NCI-H1048 (cell line): ENCODE results near the gene ZFAND3.

Experiments
- DNase-seq: peaks from one replicate; lab custom pipeline; 2025; lab: John Stamatoyannopoulos, UW

ZFAND3 gene

DNA sequence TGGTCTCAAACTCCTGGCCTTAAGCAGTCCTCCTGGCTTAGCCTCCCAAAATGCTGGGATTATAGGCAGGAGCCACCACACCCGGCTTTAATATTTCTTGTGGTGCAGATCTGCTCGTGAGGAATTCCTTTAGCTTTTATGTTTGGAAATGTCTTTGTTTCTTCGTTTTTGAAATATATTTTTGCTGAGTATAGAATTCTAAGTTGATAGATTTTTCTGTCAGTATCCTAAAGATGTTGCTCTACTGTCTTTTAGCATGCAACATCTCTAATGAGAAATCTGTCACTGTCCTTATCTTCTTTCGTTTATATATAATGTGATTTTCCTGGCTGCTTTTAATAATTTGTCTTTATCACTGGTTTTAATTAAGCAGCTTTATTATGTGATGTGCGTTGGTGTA is 75.1 kb downstream of the ZFAND3 start:
- DNase-seq: no peak

DNA sequence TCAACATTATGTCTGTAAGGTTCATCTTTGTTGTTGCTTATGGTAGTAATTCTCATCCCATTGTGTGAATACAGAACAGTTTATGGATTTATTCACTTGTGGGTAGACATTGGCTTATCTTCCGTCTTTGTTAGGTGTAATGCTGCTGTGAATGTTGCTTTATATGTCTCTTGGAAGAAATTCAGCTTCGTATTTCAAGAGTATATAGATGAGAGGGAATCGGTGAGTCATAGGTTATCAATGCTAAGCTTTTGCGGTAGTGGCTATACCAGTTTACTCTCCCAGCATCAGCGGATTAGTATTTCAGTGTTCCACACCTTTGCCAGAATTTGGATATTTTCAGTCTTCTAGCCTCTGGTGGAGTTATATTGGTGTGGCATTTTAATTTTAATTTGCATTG is 77.8 kb downstream of the ZFAND3 start:
- no peak for DNase-seq

DNA sequence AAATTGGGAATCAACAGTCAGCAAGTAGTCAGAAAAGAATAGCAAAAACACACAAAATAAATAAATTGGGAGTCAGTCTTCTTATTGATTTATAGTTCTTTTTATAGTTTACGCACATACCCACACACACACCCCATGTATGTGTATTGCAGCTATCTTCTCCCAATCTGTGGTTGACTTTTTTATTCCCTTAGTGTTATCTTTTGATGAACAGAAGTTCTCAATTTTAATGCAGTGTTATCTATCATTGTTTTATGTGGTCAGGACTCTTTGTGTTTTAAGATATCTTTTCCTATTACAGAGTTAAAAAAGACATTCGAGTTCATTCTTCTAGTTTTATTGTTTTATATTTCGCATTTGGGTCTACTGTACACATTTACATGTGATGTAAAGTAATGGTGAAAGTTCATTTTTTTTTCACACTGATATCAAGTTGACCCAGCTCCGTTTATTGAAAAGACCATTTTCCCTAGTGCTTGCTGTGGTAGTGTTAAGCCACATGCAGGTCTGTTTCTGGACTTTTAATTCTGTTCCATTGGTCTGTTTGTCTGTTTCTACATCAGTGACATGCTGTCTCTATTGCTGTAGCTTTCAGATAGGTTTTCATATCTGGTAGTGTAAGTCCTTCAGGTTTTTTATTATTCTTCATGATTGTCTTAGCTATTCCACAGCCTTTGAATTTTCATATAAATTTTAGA is 78.4 kb downstream of the ZFAND3 start:
- DNase-seq: no peak

DNA sequence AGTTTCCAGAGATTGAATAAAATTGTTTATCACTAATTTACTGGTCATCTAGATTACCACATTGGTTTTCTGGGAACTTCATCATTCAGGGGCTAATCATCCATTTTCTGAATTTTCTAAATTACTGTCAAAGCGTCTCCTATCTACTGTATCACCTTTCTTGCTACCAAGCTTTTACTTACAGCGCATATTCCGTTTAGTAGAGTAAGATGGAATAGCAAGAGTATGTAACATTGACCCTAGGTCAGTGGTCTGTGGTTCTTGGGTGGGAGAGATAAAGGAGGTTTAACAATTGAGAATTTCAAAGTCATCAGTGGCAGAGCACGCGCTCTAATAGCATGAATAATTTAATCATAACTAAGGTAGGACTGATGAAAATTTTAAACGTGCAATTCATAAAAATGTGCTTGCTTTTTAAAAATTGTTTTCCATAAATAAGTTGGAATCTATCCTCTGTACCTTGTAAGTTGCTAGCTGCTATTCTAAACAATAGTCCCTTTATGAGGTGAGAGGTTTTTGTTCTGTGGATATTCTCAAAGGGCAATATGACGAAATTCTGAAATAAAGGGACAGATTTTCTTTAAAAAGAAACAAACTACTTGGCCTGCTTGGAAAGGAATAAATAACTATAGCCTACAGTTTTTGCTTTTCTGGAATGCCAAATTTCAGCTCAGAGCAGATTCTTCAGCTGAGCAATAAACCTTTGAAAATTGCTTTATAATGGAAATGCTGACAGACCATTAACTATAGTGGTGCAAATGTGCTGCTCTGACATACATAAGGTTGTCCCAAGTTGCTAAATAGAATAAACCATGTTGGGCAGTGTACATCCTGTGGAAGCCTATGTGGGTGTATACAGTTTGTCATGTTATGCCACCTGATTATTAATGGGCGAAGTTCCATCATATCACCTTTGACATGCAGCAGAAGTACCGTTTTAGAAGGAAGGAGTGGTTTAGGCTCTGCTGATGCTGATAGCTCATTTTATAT is 84.1 kb downstream of the ZFAND3 start:
- no peak for DNase-seq

DNA sequence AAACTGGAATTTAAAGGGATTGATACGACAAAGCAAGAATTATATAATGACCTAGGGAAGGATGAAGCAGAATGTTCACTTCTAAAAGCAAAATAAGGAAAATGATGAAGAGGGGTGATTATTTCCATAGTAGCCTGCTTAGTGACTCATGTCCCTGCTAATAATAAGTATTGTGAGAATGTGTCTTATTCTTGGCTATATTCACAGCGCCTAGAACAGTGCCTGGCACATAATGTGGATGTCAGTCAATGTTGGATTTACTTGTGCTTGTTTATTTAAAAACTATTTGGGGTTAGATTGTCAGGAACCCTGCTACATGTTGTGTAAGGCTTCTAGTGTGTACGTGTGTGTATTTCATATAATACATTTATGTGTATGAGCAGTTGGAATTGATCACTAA is 85.1 kb downstream of the ZFAND3 start:
- DNase-seq: no peak

DNA sequence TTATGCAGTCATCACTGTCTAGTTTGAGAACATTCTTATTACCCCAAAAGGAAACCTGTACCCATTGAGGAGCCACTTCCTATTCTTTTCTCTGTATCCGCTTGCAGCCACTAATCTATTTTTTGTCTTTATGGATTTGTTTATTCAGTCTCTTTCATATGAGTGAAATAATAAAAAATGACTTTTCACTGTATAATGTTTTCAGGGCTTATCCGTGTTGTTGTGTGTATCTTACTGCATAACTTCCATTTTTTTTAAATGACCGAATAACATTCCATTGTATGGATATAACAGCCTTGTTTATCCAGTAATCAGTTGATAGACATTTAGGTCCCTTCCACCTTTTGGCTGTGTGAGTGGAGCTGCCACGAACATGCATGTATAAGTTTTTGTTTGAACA is 86.6 kb downstream of the ZFAND3 start:
- DNase-seq: no peak

DNA sequence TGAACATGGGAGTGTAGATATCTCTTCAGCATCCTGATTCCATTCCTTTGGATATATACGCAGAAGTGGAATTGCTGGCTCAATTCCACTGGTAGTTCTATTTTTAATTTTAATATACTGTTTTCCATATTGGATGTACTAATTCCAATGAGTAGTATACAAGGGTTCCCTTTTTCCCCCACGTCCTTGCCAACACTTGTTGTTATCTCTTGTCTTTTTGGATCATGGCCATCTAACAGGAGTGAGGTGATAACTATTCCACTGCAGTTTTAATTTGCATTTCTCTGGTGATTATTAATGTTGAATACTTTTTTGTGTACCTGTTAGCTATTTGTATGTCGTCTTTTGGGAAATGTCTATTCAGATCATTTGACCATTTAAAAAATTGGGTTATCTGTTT is 91.5 kb downstream of the ZFAND3 start:
- no peak for DNase-seq

DNA sequence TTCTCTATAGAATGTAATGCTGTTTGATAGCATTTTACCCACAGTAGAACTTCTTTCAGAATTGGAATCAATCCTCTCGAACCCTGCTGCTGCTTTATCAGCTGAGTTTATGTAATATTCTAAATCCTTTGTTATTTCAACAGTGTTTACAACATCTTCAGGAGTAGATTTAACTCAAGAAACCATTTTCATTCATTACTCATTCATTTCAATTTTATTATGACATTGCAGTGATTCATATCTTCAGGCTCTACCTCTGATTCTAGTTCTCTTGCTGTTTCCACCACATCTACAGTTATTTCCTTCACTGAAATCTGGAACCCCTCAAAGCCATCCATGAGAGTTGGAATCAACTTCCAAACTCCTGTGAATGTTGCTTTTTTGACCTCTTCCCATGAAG is 93.7 kb downstream of the ZFAND3 start:
- DNase-seq: no peak

DNA sequence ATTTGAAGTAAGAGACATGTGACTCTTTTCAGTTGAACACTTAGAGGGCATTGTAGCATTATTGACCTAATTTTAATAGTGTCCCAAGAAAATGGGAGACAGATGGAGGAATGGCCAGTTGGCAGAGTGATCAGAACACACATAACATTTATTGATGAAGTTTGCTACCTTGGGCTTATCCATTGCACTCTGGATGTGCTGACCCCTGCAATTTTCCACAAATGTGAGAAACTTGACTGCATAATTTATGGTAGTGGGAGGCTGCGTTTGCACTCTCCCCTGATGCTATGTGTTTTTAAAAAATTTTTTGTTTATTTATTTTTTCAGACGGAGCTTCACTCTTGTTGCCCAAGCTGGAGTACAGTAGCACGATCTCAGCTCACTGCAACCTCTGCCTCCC is 95.9 kb downstream of the ZFAND3 start:
- DNase-seq: no peak

DNA sequence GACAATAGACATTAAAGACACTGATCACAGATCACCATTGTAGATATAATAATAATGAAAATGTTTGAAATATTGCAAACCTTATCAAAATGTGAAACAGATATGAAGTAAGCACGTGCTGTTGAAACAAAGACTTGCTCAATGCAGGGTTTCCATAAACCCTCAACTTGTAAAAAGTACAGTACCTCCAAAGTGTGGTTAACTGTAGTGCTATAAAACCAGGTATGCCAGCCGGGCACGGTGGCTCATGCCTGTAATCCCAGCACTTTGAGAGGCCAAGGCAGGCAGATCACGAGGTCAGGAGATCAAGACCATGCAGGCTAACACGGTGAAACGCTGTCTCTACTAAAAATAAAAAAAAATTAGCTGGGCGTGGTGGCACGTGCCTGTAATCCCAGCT is 96.6 kb downstream of the ZFAND3 start:
- no peak for DNase-seq

DNA sequence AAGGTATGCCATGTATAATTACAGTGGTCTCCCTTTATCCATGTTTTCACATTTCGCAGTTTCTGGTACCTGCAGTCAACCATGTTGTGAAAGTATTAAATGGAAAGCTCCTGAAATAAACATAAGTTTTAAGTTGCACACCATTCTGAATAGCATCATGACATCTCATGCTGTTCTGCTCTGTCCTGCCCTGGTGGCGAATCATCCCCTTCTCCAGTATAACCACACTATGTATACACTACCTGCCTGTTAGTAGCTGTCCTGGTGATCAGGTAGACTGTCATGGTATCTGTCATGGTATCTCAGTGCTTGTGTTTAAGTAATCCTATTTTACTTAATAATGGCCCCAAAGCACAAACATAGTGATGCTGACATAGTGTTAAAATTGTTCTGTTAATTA is 97.1 kb downstream of the ZFAND3 start:
- no peak for DNase-seq

DNA sequence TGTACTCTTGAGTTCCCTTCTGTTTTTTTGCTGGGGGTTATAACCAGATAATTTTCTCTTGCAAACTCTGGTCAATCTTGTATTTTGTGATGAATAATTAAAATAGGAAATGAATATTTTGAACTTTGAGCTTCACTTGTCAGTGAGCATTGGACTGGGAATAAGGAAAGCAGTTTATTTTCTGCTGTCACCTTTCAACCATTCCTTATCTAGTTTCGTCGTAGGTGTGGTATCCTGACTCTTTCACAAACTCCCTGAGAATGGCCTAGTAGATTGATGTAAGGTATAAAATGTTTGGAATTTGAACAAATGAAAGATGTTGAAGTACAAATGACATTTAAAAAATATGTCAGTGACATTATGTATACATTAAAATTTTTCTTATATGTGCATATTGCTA is 98.0 kb downstream of the ZFAND3 start:
- no peak for DNase-seq

DNA sequence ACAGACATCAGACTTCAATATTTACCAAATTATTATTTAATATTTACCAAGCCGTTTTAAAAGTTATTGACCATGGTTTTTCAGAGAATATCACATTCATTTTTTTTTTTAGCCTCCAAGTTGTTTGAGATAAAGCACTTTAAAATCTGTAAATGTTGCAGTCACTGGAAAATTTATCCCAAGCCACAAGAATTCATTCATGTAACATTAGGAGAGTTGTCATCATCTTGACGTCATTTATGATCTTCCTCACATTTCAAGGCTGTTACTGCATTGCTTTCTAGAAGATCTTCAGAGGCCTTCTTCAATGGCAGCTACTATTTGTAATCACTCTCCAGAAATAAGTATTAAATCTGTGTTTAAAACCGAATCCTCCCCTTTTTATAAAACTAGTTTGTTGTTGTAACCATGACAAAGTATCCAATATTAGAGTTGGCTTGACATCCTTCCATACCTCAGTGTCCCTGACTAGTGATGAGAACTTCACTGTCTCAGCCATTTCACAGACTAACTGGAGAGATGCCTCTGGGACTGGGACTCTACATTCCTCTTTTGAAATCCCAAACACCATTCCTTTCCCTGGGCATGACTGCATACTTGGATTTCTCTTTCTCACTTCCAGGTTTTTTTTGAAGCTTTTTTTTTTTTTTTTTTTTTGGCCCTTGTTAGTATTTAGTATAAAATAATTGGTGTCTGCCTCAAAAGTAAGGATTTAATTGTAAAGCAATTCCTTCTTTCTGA is 100.1 kb downstream of the ZFAND3 start:
- no peak for DNase-seq

DNA sequence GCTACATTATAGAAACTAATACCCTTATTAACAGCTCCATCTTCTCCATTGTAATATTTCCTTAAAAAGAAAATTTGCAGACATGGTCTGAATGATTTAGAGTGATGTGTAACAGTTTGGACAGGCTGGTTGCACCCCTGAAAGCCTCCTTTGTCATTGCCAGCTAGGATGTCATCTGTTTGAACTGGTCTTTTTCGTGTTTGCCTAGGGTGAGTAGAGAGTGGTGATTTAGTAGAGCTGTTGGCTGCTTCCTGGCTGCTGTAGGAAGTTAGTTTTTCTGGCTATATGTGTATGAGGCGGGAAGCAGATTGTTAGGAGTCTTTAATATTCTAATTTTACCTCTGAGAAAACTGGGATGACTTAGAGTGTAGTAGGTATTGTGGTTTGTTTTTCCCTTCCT is 101.1 kb downstream of the ZFAND3 start:
- no peak for DNase-seq

DNA sequence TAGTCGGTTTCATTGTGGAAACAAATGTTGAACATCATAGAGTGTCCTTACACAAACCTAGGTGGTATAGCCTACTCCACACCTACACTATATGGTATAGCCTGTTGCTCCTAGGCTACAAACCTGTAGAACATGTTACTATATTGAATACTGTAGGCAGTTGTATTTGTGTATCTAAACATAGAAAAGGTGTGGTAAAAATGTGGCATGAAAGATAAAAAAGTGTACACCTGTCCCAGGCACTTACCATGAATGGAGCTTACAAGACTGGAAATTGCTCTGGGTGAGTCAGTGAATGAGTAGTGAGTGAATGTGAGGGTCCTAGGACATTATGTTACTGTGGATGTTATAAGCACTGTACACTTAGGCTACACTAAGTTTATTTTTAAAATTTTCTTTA is 103.0 kb downstream of the ZFAND3 start:
- DNase-seq: no peak

DNA sequence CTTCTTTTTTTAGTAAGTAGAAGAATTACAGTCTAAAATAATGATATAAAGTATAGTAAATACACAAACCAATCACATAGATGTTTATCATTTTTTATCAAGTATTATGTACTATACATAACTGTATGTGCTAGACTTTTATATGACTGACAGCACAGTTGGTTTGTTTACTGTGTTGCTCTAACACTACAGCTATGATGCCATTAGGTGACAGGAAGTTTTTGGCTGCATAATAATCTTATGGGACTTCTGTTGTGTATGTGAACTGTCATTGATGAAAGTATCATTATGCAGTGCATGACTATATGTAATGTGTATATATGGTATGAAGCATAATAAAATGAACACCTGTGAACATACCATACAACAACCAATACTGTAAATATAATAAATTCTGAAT is 104.0 kb downstream of the ZFAND3 start:
- DNase-seq: no peak

DNA sequence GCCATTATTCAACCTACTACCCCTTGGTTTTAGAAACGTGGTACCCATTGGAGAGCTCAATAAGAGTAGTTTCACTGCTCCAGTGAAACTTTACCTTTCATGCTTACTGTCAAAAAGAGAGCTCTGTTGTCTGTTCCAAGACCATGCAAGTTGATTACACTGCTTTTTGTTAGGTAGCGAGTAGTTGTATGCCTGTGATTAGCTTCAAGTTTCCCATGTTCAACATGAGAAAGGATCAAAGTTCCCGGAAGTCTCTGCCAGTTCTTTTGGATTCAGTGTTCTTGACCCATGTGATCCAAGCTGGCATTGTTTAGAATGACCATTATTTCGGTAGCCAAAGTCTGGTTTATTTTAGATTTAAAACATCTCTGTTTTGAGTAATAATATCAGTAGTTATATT is 107.1 kb downstream of the ZFAND3 start:
- DNase-seq: no peak

DNA sequence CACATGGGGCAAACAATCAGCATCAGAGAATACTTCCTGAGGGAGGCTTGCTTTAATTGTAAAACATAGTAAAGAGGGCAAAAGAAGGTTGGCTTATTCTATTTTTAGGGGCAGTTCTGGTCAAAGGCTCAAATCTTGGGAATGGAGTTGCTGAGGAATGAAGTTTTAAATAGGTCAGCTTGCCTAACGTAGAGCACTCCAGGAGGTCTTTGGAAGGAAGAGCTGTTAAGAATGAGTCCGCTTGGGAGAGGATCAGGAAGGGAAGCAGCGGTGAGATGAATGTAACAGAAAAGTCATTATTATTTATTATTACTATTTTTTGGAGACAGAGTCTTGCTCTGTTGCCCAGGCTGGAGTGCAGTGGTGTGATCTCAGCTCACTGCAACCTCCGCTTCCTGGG is 108.7 kb downstream of the ZFAND3 start:
- no peak for DNase-seq

DNA sequence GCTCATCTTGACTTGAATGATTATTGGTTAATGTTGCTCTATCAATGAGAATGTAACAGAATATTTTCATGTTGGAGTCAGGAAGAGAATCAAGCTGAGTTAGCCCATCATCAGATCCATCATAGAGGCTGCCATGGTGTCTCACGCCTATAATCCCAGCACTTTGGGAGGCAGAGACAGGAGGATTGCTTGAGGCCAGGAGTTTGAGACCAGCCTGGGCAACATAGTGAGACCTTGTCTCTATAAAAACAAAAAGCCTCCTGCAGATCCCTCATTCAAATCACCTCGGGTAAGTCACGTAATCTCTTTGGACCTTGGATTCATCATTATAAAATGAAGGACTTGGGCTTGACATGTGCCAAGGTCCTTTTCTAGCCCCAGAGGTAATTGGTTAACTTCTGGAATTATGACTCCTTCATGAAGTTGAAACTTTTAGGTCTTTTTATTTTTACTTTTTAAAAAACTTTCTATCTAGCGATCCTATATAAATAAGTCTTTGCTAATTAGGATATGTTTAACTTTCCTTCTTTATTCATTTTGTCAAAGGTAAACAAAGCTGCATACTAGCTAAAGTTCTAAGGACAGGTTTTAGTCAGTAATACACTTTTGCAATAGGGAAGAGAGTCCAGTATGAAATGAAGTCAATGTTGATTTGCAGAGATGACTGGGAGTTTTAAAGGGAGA is 110.9 kb downstream of the ZFAND3 start:
- DNase-seq: no peak

DNA sequence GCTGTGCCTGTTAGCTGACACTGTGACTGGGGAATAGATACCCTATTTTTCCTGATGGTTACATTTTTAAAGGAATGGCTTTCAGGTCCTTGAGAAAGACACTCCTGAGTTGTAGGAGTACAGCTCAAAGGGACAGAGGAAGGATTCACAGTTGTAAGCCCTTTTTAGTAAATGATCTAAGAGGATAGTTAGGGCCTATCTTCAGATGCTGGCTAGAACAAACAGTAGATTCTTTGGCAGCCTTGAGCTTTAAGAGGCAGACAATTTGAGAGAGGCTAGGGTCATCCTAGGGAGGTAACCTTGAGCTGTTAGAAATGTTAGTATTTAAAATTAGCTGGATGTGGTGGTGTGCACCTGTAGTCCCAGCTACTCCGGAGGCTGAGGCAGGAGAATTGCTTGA is 111.5 kb downstream of the ZFAND3 start:
- DNase-seq: no peak

DNA sequence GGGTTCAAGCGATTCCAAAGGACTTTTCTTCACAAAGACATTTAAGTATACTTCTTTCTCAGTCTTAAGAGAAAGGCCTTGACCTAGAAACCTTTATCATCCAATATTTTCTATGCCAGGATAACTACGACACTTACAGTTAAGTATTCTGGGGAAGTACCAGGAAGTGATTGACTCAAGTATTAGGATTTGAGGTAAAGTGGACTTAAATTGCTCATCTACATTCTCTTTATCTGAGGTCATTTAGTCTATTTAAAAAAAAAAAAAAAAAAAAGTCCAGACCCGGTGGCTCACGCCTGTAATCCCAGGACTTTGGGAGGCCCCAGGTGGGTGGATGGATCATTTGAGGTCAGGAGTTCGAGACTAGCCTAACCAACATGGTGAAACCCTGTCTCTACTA is 114.7 kb downstream of the ZFAND3 start:
- no peak for DNase-seq

DNA sequence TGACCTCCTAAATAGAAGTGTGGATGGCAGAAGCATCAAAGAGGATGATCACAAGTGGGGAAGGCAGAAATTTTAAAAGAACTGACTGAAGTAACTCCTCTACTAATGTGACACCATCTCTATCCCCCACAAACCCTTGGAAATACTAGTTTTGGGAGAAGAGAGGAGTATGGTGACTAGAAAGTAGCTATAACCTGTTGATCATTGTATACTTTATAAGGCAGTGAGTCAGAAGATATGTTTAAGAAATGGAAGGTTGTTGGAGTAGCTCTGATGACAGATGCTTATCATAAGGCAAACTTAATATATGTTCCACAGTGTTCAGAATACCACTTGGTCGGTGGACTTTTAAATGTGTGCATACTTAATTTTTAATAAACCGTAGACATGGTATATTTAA is 116.6 kb downstream of the ZFAND3 start:
- DNase-seq: no peak
